ENCODE results near the gene CTLA4. TPM values are rescaled to one million over a fixed set of nuclear protein-coding genes. Genes with fewer than 3 reads are reported as not detected.

Gene CTLA4
- total and polyA plus RNA-seq, 10 of the 15 experiments (the other 5 are each of a cell fraction or from before 2014, with no cell fraction given): not detected

DNA sequence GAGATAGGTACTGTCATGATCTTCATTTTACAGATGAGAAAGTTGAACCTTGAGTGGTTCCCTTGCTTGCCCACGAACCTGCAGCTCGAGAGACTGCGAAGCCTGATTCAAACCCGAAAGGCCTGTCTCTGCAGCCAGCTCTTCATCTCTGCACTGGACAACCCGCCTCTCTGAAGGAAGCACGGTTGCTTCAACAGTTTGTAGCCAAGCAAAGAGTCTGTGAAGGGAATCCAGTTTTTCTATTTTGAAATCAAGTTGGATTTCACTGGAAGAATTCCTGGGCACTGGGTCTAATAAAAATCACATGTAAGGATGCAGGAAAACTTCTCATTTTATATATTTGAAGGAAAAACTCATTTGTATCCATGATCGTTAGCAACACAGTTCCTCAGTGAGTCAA, 47.7 kb downstream of the CTLA4 start (continued):
- TF ChIP-seq JUNB (IDR thresholded peaks at IDR 0.05) (no peak), ATF7 (IDR thresholded peaks at IDR 0.05; ENCODE audit: low read depth) (no peak)

GRCh38 chr2:203916756-203917155, 49.2 kb downstream of the CTLA4 start:
- H3K79me2 ChIP-seq (ENCODE audit: control insufficient read depth, insufficient read depth, low read length): no peaks in the 10 kb centered on the region
- H3K27me3 ChIP-seq (replicated peaks in 1 of 2; ENCODE audit: control insufficient read depth in 2 of 2, insufficient read depth in 2 of 2, low read length in 1 of 2): no peaks in the 10 kb centered on the region
- H3K36me3 ChIP-seq (ENCODE audit: control insufficient read depth in 2 of 2, insufficient read depth in 2 of 2, low read length in 1 of 2): no peaks in the 10 kb centered on the region
- DNase-seq (ENCODE audit: low read depth, low spot score): no peak
- CTCF ChIA-PET: no interaction called here
- H3K4me3 ChIP-seq: no peak overlapping the region
- no peak overlapping the region for H2AFZ ChIP-seq (ENCODE audit: control insufficient read depth, low read depth, low read length)
- H4K20me1 ChIP-seq (ENCODE audit: control insufficient read depth, insufficient read depth): no peaks in the 10 kb centered on the region
- RAD21 ChIA-PET (ENCODE audit: unreplicated experiment): no interaction called here
- peaks cover 6% of the 10 kb centered on the region; the same call in 1 of the 2 replicates for H3K4me1 ChIP-seq (ENCODE audit: control insufficient read depth, insufficient read depth, low read length)
- no peak for FAIRE-seq
- H3K9ac ChIP-seq (ENCODE audit: control insufficient read depth, insufficient read depth, low read length): no peak overlapping the region
- intact Hi-C loops (cut with micrococcal nuclease; ENCODE audit: unreplicated experiment): no loop called here
- H3K4me2 ChIP-seq (ENCODE audit: control insufficient read depth, insufficient read depth): no peak overlapping the region
- H3K9me3 ChIP-seq (replicated peaks; ENCODE audit: control insufficient read depth, insufficient read depth, low read length): no peaks in the 10 kb centered on the region
- in situ Hi-C loops (cut with MboI): no loop called here
- no peak for ATAC-seq
- no TSS peak for BruUV-seq (replicated peaks)
- H3K27ac ChIP-seq (ENCODE audit: control insufficient read depth, insufficient read depth): no peak overlapping the region
- SMC1A ChIA-PET (ENCODE audit: uncharacterized antibody, unreplicated experiment): interaction anchor here (0.6 kb wide), 1 partner anchor 8 kb away, joined by 4 read pairs; no protein-coding TSS in a partner anchor
- POLR2A ChIA-PET: no interaction called here
- TF ChIP-seq CEBPZ (IDR thresholded peaks at IDR 0.05; ENCODE audit: low read depth, low read length): no peak
- TF ChIP-seq RUNX3 (IDR thresholded peaks at IDR 0.05; ENCODE audit: low read length): no peak
- TF ChIP-seq ZNF687 (IDR thresholded peaks at IDR 0.05): no peak
- no peak for TF ChIP-seq NFYA (IDR thresholded peaks at IDR 0.05; ENCODE audit: borderline replicate concordance, low read depth, low read length)
- no peak for TF ChIP-seq MTA3 (IDR thresholded peaks at IDR 0.05; ENCODE audit: borderline replicate concordance, low read length)
- no peak for TF ChIP-seq ZSCAN29 (IDR thresholded peaks at IDR 0.05)
- TF ChIP-seq SMAD5 (IDR thresholded peaks at IDR 0.05; ENCODE audit: low read depth): no peak
- TF ChIP-seq ZNF384 (IDR thresholded peaks at IDR 0.05; ENCODE audit: borderline replicate concordance, low read depth, low read length): no peak
- TF ChIP-seq SREBF1 (IDR thresholded peaks at IDR 0.05; ENCODE audit: low read length): no peak
- no peak for TF ChIP-seq POLR2A (IDR thresholded peaks at IDR 0.05; ENCODE audit: low read depth, low read length)
- TF ChIP-seq ASH2L (IDR thresholded peaks at IDR 0.05; ENCODE audit: borderline replicate concordance, low read depth): no peak
- no peak for TF ChIP-seq HSF1 (IDR thresholded peaks at IDR 0.05; ENCODE audit: low read depth, low read length)
- no peak for TF ChIP-seq EGR1 (IDR thresholded peaks at IDR 0.05; ENCODE audit: borderline replicate concordance in 1 of 2, low read depth in 2 of 2, low read length in 2 of 2)
- no peak for TF ChIP-seq MEF2B (IDR thresholded peaks at IDR 0.05; ENCODE audit: partially characterized antibody, poor library complexity, severe bottlenecking)
